Esophagus muscularis mucosa (tissue), 4 donors: ENCODE measurements around the gene ITPR2. TPM values are rescaled to one million over a fixed set of nuclear protein-coding genes. Genes with fewer than 3 reads are reported as not detected.
"Not testable (repeated sequence)": the region's sequence is repeated elsewhere in the genome, so short reads cannot be mapped to it uniquely, and the experiment has no call there.

ENCODE experiments used
- DNase-seq: peaks from one replicate; pipeline ENCODE4 v3.0.0-alpha.2; 2017; ENCODE audit errors: extremely low spot score
- H3K27ac ChIP-seq, 4 donors: fragments of 200-600 bp; sonication (generic); replicated peaks in 1 of 4; 1 replicate in 3 of 4; 2 replicates in 1 of 4; pipeline ENCODE4 v1.5.1; 2016 to 2019; ENCODE audit warnings: mild to moderate bottlenecking in 1 of 4
- H3K27me3 ChIP-seq, 4 donors: fragments of 200-600 bp; sonication (generic); one replicate each; pipeline versions ENCODE4 v1.5.1 to v1.6.0; 2016 to 2019
- H3K36me3 ChIP-seq, 4 donors: fragments of 200-600 bp; sonication (generic); one replicate each; pipeline ENCODE4 v1.5.1; 2016 to 2019
- H3K4me1 ChIP-seq, 4 donors: fragments of 200-600 bp; sonication (generic); one replicate each; pipeline ENCODE4 v1.5.1; 2016 to 2019
- H3K4me3 ChIP-seq, 4 donors: fragments of 200-600 bp; sonication (generic); 1 replicate in 2 of 4; 2 replicates in 2 of 4; pipeline ENCODE4 v1.5.1; 2016 to 2019; ENCODE audit warnings: mild to moderate bottlenecking in 4 of 4, moderate library complexity in 1 of 4
- H3K9me3 ChIP-seq, 4 donors: fragments of 200-600 bp; sonication (generic); 1 replicate in 3 of 4; 2 replicates in 1 of 4; pipeline ENCODE4 v1.5.1; 2016 to 2019
- EP300 ChIP-seq: sonication (generic); formaldehyde crosslinking; IDR thresholded peaks from one replicate; pipeline ENCODE4 v1.6.1; 2017; ENCODE audit warnings: antibody characterized with exemption
- POLR2A ChIP-seq: fragments of 450-650 bp; IDR thresholded peaks from one replicate; pipeline ENCODE4 v1.6.1; 2017; ENCODE audit warnings: antibody characterized with exemption, moderate library complexity, mild to moderate bottlenecking, low read depth
- POLR2AphosphoS5 ChIP-seq, 2 donors: sonication (generic); formaldehyde crosslinking; IDR thresholded peaks; one replicate each; pipeline ENCODE4 v1.6.1; 2017; ENCODE audit warnings: antibody characterized with exemption in 2 of 2
- WGBS: methylation state at CpG from one replicate; pipeline ENCODE4 v1.1.5; 2018; 5-methylcytosine and 5-hydroxymethylcytosine counted together
- intact Hi-C: fragments of 100-400 bp; cut with DNase I; formaldehyde crosslinking; loops from one replicate; pipeline ENCODE4 v1.15.1; 2023
- total RNA-seq, 4 donors: library from RNA; depleted of rRNA; stranded (reverse); fragments of >200 nt; gene quantifications; one replicate each; pipeline versions ENCODE4 v1.1.0 to v1.2.1, GENCODE V29; 2016
- TF ChIP-seq, protein P1 (sequence below), 3 experiments: fragments of 200-600 bp in 2 of 3; fragments of 450-650 bp in 1 of 3; sonication (generic) in 2 of 3; IDR thresholded peaks; one replicate each; pipeline ENCODE4 v1.5.1; 2017 to 2019; ENCODE audit warnings: antibody characterized with exemption in 3 of 3, mild to moderate bottlenecking in 2 of 3, moderate library complexity in 1 of 3

ITPR2 gene
- total RNA-seq, 4 donors from 2014 or later = 23.7 to 26.6 (median 25.4) TPM

DNA sequence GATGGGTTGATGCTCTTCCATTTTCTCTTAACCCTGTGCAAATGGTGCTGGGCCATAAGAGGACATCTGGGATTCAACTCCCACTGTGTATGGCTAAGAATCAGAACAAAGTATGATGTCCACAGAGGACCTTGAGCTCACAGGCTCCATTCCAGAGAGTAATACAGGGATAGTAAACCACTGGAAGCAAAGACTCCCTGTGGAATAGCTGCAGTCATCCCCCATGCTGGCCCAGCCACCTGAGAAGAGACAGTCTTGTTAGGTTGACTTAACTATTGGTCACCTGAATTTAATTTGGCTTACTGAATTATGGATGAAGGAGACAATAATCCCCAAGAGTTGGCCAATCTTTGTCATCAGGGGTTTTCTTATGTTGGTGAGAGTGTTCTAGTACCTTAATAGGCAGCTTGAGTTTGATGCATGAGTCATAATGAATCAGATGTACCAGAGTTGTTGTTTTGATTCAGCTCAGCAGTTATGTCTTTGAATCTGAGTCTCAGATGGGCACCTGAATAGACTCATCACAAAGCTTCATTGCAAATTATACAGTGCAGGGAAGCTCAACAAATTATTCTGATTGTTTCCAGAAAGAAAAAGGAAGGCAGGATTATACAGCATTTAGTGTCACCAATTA, 514.9 kb downstream of the ITPR2 start:
- no peak for DNase-seq
- no peaks in the 10 kb centered on the region for H3K27me3 ChIP-seq
- intact Hi-C loops = no loop called here
- peaks cover 0 to 2% (median 0%) of the 10 kb centered on the region in 4 donors for H3K9me3 ChIP-seq
- peak overlapping the region in 3 of 4 donors; percentile 20 to 35 (median 33) for H3K27ac ChIP-seq
- peaks cover 4 to 24% (median 7%) of the 10 kb centered on the region in 4 donors for H3K4me1 ChIP-seq
- TF ChIP-seq EP300 = no peak
- no peak for TF ChIP-seq POLR2AphosphoS5 (IDR thresholded peaks at IDR 0.05)
- no peak for TF ChIP-seq POLR2A
- TF ChIP-seq, protein P1, sequence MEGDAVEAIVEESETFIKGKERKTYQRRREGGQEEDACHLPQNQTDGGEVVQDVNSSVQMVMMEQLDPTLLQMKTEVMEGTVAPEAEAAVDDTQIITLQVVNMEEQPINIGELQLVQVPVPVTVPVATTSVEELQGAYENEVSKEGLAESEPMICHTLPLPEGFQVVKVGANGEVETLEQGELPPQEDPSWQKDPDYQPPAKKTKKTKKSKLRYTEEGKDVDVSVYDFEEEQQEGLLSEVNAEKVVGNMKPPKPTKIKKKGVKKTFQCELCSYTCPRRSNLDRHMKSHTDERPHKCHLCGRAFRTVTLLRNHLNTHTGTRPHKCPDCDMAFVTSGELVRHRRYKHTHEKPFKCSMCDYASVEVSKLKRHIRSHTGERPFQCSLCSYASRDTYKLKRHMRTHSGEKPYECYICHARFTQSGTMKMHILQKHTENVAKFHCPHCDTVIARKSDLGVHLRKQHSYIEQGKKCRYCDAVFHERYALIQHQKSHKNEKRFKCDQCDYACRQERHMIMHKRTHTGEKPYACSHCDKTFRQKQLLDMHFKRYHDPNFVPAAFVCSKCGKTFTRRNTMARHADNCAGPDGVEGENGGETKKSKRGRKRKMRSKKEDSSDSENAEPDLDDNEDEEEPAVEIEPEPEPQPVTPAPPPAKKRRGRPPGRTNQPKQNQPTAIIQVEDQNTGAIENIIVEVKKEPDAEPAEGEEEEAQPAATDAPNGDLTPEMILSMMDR (IDR thresholded peaks at IDR 0.05) = no peak
- no peak overlapping the region for H3K4me3 ChIP-seq
- no peaks in the 10 kb centered on the region for H3K36me3 ChIP-seq

- intact Hi-C loops, DNase-seq, H3K27me3 ChIP-seq, H3K9me3 ChIP-seq, H3K27ac ChIP-seq, H3K36me3 ChIP-seq, H3K4me3 ChIP-seq: not testable (repeated sequence)
- H3K4me1 ChIP-seq = peaks cover 4 to 15% (median 7%) of the 10 kb centered on the region in 4 donors
Observed at GRCh38 chr12:26314103-26314502, 518.9 kb downstream of the ITPR2 start.

DNA sequence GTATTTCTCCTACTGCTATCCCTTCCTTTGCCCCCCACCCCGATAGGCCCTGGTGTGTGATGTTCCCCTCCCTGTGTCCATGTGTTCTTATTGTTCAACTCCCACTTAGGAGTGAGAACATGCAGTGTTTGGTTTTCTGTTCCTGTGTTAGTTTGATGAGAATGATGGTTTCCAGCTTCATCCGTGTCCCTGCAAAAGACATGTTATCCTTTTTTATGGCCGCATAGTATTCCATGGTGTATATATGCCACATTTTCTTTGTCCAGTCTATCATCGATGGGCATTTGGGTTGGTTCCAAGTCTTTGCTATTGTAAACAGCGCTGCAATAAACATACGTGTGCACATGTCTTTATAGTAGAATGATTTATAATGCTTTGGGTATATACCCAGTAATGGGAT, 522.5 kb downstream of the ITPR2 start:
- DNase-seq, H3K9me3 ChIP-seq, intact Hi-C loops, H3K27ac ChIP-seq, H3K36me3 ChIP-seq, H3K4me3 ChIP-seq, H3K4me1 ChIP-seq, H3K27me3 ChIP-seq: not testable (repeated sequence)
- whole genome bisulfite sequencing = 78% methylated on average over 6 of the region's 6 CpGs

DNA sequence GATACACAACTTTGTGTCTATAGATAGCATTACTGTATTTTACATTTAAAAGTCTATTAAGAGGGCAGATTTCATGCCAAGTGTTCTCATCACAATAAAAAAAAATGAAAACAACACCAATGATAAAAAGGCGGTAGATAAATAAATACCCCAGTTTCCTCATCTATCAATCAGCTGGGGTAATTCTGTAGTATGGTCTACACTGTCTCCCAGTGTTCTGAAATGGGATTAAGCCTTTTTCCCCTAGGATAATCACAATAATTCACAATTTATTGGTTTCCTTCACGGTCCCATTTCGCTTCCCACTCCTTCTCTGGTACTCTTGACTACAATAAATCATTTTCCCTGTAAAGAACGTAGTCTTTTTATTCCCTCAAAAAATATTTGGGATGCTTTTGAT, 523.4 kb downstream of the ITPR2 start:
- Histone ChIP-seq H3K4me3 (no peak overlapping the region), H3K27me3 (no peaks in the 10 kb centered on the region), H3K27ac (no peak overlapping the region), H3K9me3 (peaks cover 0 to 6% (median 2%) of the 10 kb centered on the region in 4 donors), H3K4me1 (no peaks in the 10 kb centered on the region), H3K36me3 (no peaks in the 10 kb centered on the region)
- TF ChIP-seq EP300 = no peak
- TF ChIP-seq POLR2AphosphoS5 (IDR thresholded peaks at IDR 0.05) = no peak
- no peak for TF ChIP-seq POLR2A
- TF ChIP-seq, protein P1 (IDR thresholded peaks at IDR 0.05) = no peak
- intact Hi-C loops = no loop called here
- DNase-seq = no peak
- 53% methylated on average over 4 of the region's 4 CpGs for WGBS

GRCh38 chr12:26304273-26304672, 528.7 kb downstream of the ITPR2 start:
- WGBS = 95% methylated on average over 2 of the region's 2 CpGs
- H3K4me3 ChIP-seq = no peak overlapping the region
- DNase-seq = no peak
- no peaks in the 10 kb centered on the region for H3K36me3 ChIP-seq
- no peaks in the 10 kb centered on the region for H3K27me3 ChIP-seq
- TF ChIP-seq POLR2AphosphoS5 (IDR thresholded peaks at IDR 0.05) (no peak), EP300 (no peak), POLR2A (no peak)
- TF ChIP-seq, protein P1 (IDR thresholded peaks at IDR 0.05) = no peak
- no peak overlapping the region for H3K27ac ChIP-seq
- H3K4me1 ChIP-seq = peaks cover 3 to 7% (median 5%) of the 10 kb centered on the region in 4 donors
- intact Hi-C loops = no loop called here
- H3K9me3 ChIP-seq = no peaks in the 10 kb centered on the region

DNA sequence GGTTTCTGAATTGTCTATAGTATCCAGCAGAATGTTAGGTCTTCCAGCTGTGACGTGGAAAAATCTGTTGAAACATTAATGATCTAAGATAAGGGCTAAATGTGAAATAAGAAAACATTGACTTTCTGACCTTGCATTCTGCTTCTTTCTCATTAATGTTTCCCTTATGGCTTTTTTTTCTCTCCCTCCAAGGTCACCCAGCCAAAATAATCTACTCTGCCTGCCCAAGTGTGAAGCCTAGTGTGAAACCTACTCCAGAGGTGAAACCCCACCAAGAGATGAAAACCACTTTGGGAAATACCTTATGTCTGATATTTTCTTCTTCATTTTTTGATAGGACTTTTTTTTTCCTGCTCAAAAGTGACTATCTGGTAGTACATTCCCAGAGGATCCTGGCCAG, 529.6 kb downstream of the ITPR2 start:
- Histone ChIP-seq H3K9me3 (no peaks in the 10 kb centered on the region), H3K4me1 (peaks cover 8 to 14% (median 11%) of the 10 kb centered on the region in 4 donors), H3K27ac (no peak overlapping the region), H3K36me3 (no peaks in the 10 kb centered on the region), H3K27me3 (no peaks in the 10 kb centered on the region), H3K4me3 (no peak overlapping the region)
- TF ChIP-seq POLR2A = no peak
- TF ChIP-seq, protein P1 (IDR thresholded peaks at IDR 0.05) = no peak
- TF ChIP-seq EP300 = no peak
- TF ChIP-seq POLR2AphosphoS5 (IDR thresholded peaks at IDR 0.05) = no peak
- no peak for DNase-seq
- 86% methylated on average over 1 of the region's 1 CpG for WGBS
- intact Hi-C loops = no loop called here
